ENCODE measurements around the gene TRAF3IP1.
"Not testable (repeated sequence)": the region's sequence is repeated elsewhere in the genome, so short reads cannot be mapped to it uniquely, and the experiment has no call there.

The TRAF3IP1 gene

GRCh38 chr2:238308177-238308576 lies 12.1 kb upstream of the TRAF3IP1 start:
- DNase-seq (ENCODE audit: low read depth, low spot score): no peak

DNA sequence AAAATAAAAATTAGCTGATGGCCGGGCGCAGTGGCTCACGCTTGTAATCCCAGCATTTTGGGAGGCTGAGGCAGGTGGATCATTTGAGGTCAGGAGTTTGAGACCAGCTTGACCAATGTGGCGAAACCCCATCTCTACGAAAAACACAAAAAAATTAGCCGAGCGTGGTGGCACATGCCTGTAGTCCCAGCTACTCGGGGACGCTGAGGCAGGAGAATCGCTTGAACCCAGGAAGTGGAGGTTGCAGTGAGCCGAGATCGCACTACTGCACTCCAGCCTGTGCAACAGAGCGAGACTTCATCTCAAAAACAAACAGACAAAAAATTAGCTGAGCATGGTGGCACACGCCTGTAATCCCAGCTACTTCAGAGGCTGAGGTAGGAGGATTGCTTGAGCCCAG lies 9.6 kb upstream of the TRAF3IP1 start:
- DNase-seq (ENCODE audit: low read depth, low spot score): not testable (repeated sequence)

DNA sequence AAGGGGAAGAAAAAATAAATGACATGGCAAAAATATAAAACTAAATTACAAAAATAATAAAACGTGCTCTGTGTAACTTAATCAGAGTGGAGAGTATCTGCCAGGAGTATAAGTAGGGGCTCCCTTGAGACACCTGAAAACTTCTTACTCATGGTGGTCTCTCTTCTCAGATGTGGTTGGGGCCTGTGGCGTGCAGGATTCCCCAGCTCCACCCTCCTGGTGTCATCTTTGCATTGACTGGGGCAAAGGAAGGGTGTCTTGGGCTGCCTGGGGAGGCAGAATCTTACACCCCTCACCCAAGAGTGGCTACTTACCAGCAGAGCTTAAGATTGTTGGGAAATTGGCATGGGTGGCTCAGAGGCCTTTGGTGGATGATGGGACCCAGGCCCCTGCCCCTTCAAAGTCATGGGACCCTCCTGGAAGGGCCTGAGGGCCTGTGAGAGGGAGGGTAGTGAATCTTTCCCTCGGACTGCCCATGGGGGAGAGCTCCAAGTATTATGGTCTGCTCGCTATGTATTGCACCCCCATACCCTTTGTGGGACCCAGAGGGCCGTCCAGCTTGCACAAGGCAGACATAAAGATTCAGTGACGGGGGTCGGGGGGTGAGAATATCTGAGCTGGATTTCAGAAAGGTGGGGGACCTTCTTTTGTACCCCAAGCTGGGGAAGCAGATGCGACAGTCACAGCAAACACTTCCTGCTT lies 6.9 kb upstream of the TRAF3IP1 start:
- DNase-seq (ENCODE audit: low read depth, low spot score): no peak

- DNase-seq (ENCODE audit: low read depth, low spot score): no peak
These were observed 6.3 kb upstream of the TRAF3IP1 start for GRCh38 chr2:238313991-238314350.

DNA sequence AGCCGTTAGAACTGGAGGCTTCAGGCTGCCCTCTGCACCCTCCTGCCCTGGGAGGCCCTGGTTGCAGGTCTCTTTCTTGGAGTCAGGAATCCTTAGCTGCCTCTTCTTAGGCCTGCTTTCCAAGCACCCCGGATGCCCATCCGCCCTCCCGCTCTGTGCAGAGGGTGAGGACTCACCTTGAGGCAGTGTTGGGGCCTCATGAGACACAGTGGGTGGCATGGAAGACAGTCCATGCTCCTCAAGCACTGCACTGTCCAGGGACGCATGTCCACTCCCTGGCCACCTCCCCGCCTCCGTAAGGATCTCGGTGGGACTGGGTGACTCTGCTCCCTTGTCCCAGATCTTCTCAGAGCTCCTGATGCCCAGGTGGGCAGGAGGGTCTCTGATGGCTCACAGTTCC lies 5.7 kb upstream of the TRAF3IP1 start:
- DNase-seq (ENCODE audit: low read depth, low spot score): no peak

GRCh38 chr2:238315031-238315595 lies 5.2 kb upstream of the TRAF3IP1 start:
- DNase-seq (ENCODE audit: low read depth, low spot score): no peak

DNA sequence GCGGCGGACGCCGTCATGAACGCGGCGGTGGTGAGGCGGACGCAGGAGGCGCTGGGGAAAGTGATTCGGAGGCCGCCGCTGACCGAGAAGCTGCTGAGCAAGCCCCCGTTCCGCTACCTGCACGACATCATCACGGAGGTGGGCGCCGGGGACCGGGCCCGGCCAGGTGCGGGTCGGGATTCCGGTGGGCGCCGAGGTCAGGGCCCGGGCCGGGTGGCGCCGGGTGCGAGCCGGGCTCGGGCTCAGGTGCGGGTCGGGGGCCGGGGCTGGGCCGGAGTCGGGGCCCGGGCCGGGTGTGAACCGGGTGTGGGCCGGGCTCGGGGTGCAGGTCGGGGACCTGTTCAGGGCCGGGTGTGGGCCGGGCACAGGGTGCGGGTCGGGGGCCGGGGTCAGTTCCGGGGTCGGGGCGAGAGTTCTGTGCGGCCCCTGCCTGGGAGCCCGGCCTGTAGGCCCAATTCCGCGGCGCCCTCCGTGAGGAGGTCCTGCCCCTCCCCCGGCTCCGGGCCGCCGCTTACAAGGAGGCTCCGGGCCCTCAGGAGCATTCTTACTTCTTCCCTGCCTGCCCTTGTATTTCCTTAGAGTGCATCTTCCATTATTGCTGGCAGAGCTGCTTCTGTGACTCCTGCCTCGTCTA lies 447 bp downstream of the TRAF3IP1 start:
- DNase-seq (ENCODE audit: low read depth, low spot score): no peak

DNA sequence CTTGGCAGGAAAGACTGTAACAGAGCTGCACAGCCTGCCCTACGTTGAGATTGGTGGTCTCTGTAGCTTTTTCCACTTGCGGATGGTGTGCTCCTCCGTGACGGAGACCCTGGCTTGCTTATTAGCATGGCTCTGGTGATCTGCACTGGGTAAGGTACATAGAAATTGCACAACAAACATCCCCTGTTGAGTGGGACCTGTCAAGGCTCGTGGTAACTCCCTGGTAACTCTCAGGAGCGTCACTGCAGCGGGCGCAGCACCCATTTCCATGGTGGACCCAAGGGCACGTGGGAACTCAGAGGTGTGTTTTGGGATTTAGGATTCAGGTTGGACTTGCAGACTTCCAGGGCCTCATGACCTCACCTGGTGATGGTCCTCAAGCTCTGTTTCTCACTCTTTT lies 1.1 kb downstream of the TRAF3IP1 start:
- no peak for DNase-seq (ENCODE audit: low read depth, low spot score)

DNA sequence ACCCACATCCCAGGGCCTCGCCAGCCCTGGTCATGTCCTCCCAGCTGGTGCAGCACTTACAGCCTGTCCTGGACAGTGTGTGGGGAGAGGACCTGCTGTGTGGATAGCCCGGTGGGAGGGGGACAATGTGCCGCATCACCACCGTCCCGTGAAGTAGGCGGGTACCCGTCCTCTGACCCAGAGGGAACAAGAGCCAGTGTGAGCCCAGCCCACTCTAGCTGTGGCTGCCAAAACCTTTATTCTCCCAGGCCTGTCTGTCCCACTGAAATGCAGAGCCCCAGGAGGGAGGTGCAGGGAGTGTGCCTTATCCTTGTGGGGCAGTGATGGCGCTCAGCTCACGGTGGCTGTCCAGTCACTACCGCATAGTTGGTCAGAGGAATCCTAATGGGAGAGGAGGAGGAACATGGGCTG lies 1.7 kb downstream of the TRAF3IP1 start:
- no peak for DNase-seq (ENCODE audit: low read depth, low spot score)

DNA sequence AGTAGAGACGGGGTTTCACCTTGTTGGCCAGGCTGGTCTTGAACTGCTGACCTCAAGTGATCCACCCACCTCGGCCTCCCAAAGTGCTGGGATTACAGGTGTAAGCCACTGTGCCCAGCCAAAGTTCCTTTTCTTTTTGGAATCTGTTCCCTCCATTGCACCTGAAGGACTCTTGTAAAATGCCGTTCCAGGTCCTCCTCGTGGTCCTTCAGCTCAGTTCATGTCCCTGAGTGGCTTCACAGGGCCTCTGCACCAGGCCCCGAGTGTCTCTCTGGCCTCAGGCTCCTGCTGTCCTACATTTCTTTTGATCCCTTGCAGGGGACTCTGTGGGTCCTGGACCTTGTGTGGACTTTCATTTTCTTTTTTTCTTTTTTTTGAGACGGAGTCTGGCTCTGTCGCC lies 3.9 kb downstream of the TRAF3IP1 start:
- DNase-seq (ENCODE audit: low read depth, low spot score): not testable (repeated sequence)

GRCh38 chr2:238325694-238326093 lies 5.4 kb downstream of the TRAF3IP1 start:
- no peak for DNase-seq (ENCODE audit: low read depth, low spot score)

DNA sequence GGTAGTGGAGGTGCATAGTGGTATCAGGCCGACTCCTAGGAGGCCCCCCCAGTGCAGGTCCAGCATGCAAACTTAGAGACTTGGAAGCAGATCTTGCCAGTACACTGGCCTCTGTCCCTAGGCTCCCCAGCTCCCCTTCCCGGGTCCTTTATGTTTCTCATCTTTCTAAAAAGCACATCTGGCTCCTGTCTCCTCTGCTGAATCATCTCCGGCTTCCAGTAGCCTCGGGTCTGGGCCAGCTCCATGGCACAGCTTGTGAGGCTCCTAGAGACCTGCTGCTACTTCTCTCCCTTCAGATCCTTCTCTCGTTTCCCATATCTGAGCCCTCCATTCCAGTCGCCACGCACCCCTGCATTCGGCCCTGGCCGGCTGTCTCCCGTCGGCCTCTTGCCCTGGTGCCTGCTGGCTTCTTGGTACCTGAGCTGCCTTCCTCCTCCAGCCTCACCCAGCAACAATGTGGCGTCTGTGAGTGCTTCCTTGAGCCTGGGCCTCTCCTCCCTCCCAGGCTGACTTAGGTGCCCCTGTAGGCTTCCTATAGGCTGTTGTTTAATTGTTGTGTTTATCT lies 6.6 kb downstream of the TRAF3IP1 start:
- no peak for DNase-seq (ENCODE audit: low read depth, low spot score)

GRCh38 chr2:238327751-238328150 lies 7.4 kb downstream of the TRAF3IP1 start:
- DNase-seq (ENCODE audit: low read depth, low spot score): no peak

GRCh38 chr2:238330391-238330790 lies 10.1 kb downstream of the TRAF3IP1 start:
- no peak for DNase-seq (ENCODE audit: low read depth, low spot score)

GRCh38 chr2:238331916-238332315 lies 11.6 kb downstream of the TRAF3IP1 start:
- DNase-seq (ENCODE audit: low read depth, low spot score): no peak

DNA sequence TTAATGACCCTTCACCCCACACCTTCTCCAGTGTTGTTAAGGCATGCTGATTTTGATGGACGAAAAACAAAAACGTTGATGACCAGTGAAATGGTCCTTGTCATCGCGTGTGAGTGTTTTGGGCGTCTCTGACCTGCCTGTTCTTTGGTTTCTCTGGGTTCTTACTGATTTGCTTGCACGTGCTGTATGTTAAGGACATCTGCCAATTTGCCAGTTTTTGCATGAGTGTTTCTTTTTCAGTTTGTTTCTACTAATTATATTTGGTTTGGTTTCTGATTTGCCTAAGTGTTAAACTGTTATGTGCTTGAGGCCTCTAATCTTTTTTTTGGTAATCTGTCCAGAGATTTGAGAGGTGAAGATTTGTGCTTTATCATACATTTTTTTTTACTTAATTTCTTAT lies 14.6 kb downstream of the TRAF3IP1 start:
- DNase-seq (ENCODE audit: low read depth, low spot score): no peak

DNA sequence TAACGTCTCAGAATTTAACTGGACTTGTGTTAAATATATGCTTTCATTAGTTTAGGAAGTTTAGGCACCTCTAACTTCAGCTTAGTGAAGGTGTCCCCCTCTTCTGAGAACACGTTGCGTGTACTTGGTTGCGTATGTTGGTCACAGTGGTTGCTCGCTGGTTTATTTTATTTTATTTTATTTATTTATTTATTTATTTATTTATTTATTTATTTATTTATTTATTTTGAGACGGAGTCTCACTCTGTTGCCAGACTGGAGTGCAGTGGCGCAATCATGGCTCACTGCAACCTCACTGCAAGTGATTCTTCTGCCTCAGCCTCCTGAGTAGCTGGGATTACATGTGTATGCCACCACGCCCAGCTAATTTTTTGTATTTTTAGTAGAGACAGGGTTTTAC lies 15.3 kb downstream of the TRAF3IP1 start:
- DNase-seq (ENCODE audit: low read depth, low spot score): not testable (repeated sequence)

DNA sequence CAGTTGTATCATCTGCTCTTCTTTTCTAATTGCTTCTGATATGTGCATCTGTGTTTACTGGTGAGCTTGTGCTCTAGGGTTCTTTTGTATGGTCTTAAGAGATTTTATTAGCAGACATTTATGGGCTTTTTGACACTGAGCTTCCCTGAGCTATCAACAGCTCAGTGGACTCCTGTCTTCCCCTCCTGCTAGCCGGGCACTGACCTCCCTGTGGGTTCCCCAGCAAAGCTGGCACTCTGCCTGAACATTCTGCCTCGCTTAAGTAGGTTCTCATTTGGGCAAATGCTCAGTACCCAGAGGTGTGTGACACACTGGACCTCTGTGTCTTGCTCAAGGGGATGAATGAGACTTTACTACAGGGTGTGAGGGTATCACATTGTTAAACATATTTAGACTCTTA lies 15.8 kb downstream of the TRAF3IP1 start:
- no peak for DNase-seq (ENCODE audit: low read depth, low spot score)

DNA sequence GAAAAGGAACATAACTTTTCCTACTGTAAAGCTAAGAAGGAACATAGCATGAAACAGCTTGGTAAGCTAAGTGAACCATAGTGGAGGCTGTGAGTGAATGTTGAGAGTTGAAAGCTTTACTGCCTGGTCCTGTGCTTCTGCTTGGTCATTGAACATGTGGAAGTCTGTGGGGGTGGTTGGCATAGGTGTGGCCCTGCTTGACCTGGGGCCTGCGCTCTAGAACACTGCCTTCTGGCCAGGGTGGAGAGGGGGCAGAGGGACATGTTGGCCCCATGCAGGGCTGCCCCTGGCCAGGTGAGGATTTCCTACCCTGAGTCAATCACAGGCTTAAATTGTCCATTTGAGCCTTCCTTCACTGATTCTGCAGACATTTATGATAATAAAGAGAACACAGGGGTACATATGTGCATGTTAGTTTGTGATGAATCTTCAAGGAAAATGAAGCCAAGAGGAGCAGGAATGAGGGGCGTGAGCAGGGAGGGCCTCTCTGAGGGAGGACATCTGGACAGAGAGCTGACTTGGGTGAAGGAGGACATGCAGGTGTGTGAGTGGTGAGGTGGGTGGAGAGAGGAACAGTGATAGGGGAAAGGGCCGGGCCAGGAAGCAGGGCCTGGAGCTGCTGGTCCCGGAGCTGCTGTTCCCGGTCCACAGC lies 16.6 kb downstream of the TRAF3IP1 start:
- DNase-seq (ENCODE audit: low read depth, low spot score): no peak

DNA sequence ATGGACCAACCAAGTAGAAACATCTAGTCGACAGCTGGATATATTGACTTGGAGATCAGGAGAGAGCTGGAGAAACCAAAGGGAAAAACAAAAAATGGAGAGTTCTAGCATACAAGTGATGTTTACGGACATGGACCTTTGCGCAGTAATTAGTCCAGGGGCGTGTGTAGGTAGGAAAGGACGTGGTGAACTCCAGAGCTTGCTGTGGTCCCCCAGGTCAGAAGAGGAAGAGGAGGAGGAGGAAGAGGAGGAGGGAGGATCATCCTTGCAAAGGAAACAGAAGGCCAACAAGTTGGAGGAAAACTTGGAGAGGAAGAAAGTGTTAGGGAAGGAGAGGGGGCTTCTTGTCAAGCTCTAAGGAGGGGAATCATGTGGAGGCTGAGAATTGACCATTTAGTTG lies 17.5 kb downstream of the TRAF3IP1 start:
- no peak for DNase-seq (ENCODE audit: low read depth, low spot score)

DNA sequence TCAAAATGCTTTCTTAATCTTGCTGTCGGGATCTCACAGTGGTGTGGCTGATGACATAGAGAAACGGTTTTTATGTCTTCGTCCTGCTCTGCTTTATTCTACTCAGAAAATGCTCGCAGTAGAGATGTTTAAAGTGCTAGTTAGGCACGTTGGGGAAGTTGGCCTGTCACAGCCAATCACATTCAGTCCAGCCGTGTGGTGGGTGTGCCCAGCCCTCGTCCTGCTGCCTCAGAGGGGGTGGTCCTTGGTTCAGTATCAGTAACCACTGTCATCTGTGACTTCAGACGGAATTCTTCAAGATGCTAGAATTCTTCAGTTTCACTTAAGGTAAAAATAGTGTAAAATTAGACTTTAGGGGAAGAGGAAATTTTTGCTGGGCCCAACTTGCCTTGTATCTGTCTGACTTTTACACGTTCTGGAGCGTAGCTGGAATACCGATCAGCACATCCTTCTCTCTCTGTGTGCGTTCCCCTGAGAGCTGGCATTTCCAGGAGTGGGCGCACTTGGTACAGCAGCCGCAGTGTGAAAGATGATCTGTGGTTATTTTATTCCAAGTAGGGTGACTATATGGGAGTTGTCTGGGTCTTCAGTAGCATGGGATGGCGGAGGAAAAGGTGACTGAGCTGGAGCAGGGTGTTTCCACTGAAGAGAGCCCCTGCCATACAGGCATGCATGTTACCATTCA lies 18.5 kb downstream of the TRAF3IP1 start:
- no peak for DNase-seq (ENCODE audit: low read depth, low spot score)

DNA sequence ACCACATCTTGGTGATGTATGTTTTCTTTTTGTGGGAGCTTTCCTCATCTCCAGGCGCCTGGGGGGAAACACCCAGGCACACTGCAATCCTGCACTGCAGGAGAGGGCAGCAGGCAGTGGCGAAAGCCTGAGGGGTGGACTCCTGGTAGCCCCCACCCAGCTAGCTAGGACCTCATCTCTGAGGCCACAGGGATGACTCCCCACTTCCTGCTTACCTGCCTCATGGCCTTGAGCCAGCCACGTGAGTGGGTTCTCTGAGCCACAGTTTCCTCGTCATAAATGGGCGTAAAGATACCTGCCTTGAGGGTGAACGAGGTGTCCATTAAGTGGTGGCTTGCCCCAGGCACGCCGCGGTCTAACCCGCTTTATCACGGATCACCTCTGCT lies 19.1 kb downstream of the TRAF3IP1 start:
- no peak for DNase-seq (ENCODE audit: low read depth, low spot score)

Data from smooth muscle cell of the brain vasculature (primary cell).